Ovary (tissue), 3 donors: ENCODE results near the gene RDX.

Experiments
- EP300 ChIP-seq: sonication (generic); formaldehyde crosslinking; IDR thresholded peaks from one replicate; pipeline ENCODE4 v1.6.1; 2017; ENCODE audit warnings: antibody characterized with exemption
- POLR2A ChIP-seq: fragments of 450-650 bp; IDR thresholded peaks from one replicate; pipeline ENCODE4 v1.6.1; 2017; ENCODE audit warnings: antibody characterized with exemption, mild to moderate bottlenecking, moderate library complexity
- TF ChIP-seq, protein P1 (sequence below), 3 donors: fragments of 450-650 bp in 2 of 3; fragments of 200-600 bp in 1 of 3; IDR thresholded peaks; one replicate each; pipeline versions ENCODE4 v1.5.1 to v1.8.0; 2016 to 2022; ENCODE audit warnings: antibody characterized with exemption in 3 of 3, mild to moderate bottlenecking in 1 of 3
- donor health status: DM: no; HTN: no; CAD: no.

DNA sequence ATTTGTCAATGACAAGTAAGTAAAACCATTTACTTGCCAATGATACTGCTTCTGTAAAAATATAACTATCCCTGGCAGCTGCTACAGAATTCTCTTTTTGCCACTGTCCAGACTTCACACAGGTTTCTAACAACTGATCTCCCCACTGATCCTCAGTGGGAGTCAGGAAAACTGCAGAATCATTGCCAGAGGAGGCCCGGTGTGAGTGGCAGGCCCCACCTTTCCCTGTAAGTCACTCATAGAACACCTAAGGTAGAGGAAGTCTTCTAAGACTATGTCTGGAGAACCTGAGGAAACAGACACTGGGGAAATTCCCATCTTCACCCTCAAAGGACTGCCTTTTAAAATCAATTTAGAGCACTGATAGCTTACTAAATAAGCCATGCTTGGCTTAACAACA lies 136.9 kb downstream of the RDX start:
- TF ChIP-seq, protein P1, sequence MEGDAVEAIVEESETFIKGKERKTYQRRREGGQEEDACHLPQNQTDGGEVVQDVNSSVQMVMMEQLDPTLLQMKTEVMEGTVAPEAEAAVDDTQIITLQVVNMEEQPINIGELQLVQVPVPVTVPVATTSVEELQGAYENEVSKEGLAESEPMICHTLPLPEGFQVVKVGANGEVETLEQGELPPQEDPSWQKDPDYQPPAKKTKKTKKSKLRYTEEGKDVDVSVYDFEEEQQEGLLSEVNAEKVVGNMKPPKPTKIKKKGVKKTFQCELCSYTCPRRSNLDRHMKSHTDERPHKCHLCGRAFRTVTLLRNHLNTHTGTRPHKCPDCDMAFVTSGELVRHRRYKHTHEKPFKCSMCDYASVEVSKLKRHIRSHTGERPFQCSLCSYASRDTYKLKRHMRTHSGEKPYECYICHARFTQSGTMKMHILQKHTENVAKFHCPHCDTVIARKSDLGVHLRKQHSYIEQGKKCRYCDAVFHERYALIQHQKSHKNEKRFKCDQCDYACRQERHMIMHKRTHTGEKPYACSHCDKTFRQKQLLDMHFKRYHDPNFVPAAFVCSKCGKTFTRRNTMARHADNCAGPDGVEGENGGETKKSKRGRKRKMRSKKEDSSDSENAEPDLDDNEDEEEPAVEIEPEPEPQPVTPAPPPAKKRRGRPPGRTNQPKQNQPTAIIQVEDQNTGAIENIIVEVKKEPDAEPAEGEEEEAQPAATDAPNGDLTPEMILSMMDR (IDR thresholded peaks at IDR 0.05): no peak
- TF ChIP-seq POLR2A (no peak), EP300 (no peak)
